ENCODE results near the gene COPG1.
A peak's percentile ranks its signal among the peaks of the same experiment; 100 is the strongest.
"Not testable (repeated sequence)": the region's sequence is repeated elsewhere in the genome, so short reads cannot be mapped to it uniquely, and the experiment has no call there.

The COPG1 gene

DNA sequence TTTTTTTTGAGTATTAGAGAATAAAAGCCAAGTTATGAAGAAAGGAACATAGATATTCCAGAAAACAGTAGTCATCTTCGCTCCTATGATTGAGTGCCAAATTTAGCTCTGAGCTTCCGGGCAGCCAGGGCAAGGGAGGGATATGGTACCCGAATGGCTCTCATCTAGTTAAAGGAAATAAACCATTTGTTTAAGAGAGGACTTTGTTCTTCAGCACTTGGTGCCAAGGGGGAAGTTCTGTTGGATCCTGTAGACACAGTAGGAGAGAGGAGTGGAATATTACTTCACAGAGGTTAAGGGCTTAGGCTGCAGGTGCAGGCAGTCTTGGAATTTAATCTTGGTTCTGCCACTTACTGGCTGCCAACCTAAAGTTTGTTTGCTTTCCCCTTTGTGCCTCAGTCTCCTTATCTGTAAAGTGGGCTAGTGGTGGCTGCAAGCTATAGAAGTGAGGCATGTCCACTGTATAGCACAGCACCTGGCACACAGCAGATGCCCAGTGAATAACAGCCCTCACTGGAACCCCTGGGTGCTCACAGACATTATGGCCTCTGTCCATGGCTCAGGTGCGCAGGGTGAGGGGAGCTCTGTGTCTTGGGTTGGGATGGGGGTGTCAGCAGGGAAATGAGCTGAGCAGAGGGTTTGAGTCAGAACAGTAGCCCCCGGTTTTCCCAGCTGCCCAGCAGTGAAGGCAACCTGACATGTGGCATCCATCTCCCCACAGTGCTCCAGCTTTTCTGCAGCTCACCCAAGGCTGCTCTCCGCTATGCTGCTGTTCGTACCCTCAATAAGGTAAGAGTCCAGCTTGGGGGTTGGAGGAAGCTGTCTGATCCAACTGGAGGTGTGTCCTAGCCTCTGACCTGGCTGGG, 10.4 kb downstream of the COPG1 start:
- Histone ChIP-seq H3K9me3 (ENCODE audit: control insufficient read depth, low read length) (no peaks in the 10 kb centered on the region), H3K4me3 (ENCODE audit: insufficient read depth, low read depth, low read length, poor library complexity, severe bottlenecking) (no peak overlapping the region), H3K36me3 (ENCODE audit: control insufficient read depth, insufficient read depth, low read length) (peaks cover 84% of the 10 kb centered on the region), H3K27ac (ENCODE audit: insufficient read depth, low read length, poor library complexity, severe bottlenecking) (no peak overlapping the region), H3K27me3 (replicated peaks; ENCODE audit: control insufficient read depth, insufficient read depth, low read length, poor library complexity, severe bottlenecking) (no peaks in the 10 kb centered on the region), H3K4me1 (ENCODE audit: control insufficient read depth, insufficient read depth, low read length, poor library complexity, severe bottlenecking) (no peaks in the 10 kb centered on the region)
- no peak for DNase-seq

DNA sequence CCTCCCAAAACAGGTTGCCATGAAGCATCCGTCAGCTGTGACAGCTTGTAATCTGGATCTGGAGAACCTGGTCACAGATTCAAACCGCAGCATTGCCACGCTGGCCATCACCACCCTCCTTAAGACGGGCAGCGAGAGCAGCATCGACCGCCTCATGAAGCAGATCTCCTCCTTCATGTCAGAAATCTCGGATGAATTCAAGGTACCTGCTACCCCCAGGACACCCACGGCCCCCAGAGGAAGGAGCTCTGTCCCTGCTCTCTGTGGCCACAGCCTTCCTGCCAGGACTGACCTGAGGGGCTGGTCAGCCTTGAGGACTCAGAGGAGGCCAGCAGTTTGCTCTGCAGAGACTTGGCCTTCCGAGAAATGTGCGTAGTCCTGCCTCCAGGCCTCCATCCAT, 11.2 kb downstream of the COPG1 start:
- Histone ChIP-seq H3K9me3 (ENCODE audit: control insufficient read depth, low read length) (no peaks in the 10 kb centered on the region), H3K27ac (ENCODE audit: insufficient read depth, low read length, poor library complexity, severe bottlenecking) (no peak overlapping the region), H3K27me3 (replicated peaks; ENCODE audit: control insufficient read depth, insufficient read depth, low read length, poor library complexity, severe bottlenecking) (no peaks in the 10 kb centered on the region), H3K4me1 (ENCODE audit: control insufficient read depth, insufficient read depth, low read length, poor library complexity, severe bottlenecking) (no peaks in the 10 kb centered on the region), H3K36me3 (ENCODE audit: control insufficient read depth, insufficient read depth, low read length) (peaks cover 85% of the 10 kb centered on the region), H3K4me3 (ENCODE audit: insufficient read depth, low read depth, low read length, poor library complexity, severe bottlenecking) (no peak overlapping the region)
- DNase-seq, result no peak

DNA sequence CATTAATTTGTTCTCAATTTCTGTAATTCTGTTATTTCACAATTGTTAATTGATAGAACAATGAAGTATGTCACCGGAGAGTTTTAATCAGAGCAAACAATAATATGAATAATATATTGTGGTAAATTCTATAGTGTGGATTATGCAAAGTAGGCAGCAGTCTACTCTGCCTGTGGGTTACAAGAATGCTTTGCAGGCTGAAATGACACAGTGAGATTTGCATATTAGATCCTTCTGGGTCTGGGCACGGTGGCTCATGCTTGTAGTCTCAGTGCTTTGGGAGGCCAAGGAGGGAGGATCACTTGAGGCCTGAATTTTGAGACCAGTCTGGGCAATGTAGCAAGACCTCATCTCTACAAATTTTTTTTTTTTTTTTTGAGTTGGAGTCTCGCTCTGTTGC, 12.5 kb downstream of the COPG1 start:
- Histone ChIP-seq H3K27ac (ENCODE audit: insufficient read depth, low read length, poor library complexity, severe bottlenecking) (no peak overlapping the region), H3K4me3 (ENCODE audit: insufficient read depth, low read depth, low read length, poor library complexity, severe bottlenecking) (no peak overlapping the region), H3K4me1 (ENCODE audit: control insufficient read depth, insufficient read depth, low read length, poor library complexity, severe bottlenecking) (no peaks in the 10 kb centered on the region), H3K27me3 (replicated peaks; ENCODE audit: control insufficient read depth, insufficient read depth, low read length, poor library complexity, severe bottlenecking) (no peaks in the 10 kb centered on the region), H3K36me3 (ENCODE audit: control insufficient read depth, insufficient read depth, low read length) (peaks cover 78% of the 10 kb centered on the region), H3K9me3 (ENCODE audit: control insufficient read depth, low read length) (no peaks in the 10 kb centered on the region)
- no peak for DNase-seq

DNA sequence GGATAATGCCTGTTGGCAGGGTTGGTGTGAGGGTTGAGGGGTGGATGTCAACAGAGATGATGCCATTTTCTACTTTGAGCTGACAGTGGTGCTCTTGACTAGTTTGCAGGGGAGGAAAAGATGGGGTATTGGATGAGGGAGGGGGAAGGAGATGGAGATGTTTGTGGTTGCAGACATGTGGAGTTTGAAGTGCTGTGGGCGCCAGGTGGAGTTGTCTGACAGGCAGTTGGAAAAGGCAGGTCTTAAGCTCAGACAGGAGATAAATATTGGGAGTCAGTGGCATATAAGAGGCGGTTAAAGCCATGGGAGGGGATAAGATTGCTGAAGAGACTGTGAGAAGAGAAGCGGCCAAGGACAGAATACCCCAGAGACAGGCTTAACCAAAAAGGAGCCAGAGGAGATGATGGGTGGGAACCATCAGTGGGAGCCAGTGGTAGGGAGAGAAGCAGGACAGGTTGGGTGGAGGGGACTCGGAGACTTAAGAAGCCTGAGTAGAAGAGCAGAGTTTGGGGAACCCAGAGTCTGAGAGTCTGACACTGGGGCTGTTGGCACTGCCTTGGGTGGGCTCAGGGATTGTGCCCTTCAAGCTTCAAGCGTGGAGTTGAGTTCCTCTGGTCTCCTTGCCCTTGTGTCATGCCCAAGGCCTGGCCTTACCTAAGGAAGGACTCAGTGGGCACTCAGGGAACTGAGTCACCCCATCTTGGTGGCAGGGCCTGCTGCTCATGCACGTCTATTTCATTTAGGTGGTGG, 13.9 kb downstream of the COPG1 start:
- Histone ChIP-seq H3K4me1 (ENCODE audit: control insufficient read depth, insufficient read depth, low read length, poor library complexity, severe bottlenecking) (no peaks in the 10 kb centered on the region), H3K36me3 (ENCODE audit: control insufficient read depth, insufficient read depth, low read length) (peaks cover 79% of the 10 kb centered on the region), H3K9me3 (ENCODE audit: control insufficient read depth, low read length) (no peaks in the 10 kb centered on the region)

DNA sequence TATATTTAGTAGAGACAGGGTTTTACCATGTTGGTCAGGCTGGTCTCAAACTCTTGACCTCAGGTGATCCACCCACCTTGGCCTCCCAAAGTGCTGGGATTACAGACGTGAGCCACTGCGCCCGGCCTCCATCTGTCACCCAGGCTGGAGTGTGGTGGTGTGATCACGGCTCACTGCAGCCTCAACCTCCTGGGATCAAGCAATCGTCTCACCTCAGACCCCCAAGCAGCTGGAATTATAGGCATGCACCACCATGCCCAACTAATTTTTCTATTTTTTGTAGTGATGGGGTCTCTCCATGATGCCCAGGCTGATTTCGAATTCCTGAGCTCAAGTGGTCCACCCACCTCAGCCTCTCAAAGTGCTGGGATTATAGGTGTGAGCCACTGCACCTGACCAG, 15.6 kb downstream of the COPG1 start:
- H3K9me3 ChIP-seq (ENCODE audit: control insufficient read depth, low read length); H3K27ac ChIP-seq (ENCODE audit: insufficient read depth, low read length, poor library complexity, severe bottlenecking); H3K4me1 ChIP-seq (ENCODE audit: control insufficient read depth, insufficient read depth, low read length, poor library complexity, severe bottlenecking); H3K4me3 ChIP-seq (ENCODE audit: insufficient read depth, low read depth, low read length, poor library complexity, severe bottlenecking); DNase-seq; H3K27me3 ChIP-seq (replicated peaks; ENCODE audit: control insufficient read depth, insufficient read depth, low read length, poor library complexity, severe bottlenecking): not testable (repeated sequence)
- peaks cover 83% of the 10 kb centered on the region for H3K36me3 ChIP-seq (ENCODE audit: control insufficient read depth, insufficient read depth, low read length)

More for the DNA sequence above, 13.9 kb downstream of the COPG1 start:
- Histone ChIP-seq H3K27me3 (replicated peaks; ENCODE audit: control insufficient read depth, insufficient read depth, low read length, poor library complexity, severe bottlenecking) (no peaks in the 10 kb centered on the region), H3K27ac (ENCODE audit: insufficient read depth, low read length, poor library complexity, severe bottlenecking) (no peak overlapping the region), H3K4me3 (ENCODE audit: insufficient read depth, low read depth, low read length, poor library complexity, severe bottlenecking) (no peak overlapping the region)
- DNase-seq, result no peak

DNA sequence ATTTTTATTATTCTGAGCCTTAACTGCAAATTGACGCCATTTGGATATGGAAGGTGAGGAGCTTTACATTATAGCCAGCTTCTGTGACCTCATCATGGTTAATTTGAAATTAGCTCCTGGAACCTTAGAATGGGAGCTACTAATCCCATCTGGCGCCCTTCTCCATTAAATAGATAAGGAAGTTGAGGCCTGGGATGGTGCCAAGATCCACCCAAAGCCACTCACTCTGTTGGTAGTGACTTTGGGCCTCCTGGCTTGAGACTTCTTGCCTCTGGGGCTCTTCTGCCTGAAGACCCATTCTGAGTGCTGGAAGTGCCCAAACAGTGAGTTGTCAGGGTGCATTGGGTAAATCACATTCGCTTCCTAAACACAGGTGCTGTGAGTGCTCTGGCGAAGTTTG, 17.2 kb downstream of the COPG1 start:
- Histone ChIP-seq H3K27me3 (replicated peaks; ENCODE audit: control insufficient read depth, insufficient read depth, low read length, poor library complexity, severe bottlenecking) (no peaks in the 10 kb centered on the region), H3K27ac (ENCODE audit: insufficient read depth, low read length, poor library complexity, severe bottlenecking) (no peak overlapping the region), H3K9me3 (ENCODE audit: control insufficient read depth, low read length) (no peaks in the 10 kb centered on the region), H3K36me3 (ENCODE audit: control insufficient read depth, insufficient read depth, low read length) (peaks cover 82% of the 10 kb centered on the region), H3K4me3 (ENCODE audit: insufficient read depth, low read depth, low read length, poor library complexity, severe bottlenecking) (no peak overlapping the region), H3K4me1 (ENCODE audit: control insufficient read depth, insufficient read depth, low read length, poor library complexity, severe bottlenecking) (no peaks in the 10 kb centered on the region)
- DNase-seq, result no peak

DNA sequence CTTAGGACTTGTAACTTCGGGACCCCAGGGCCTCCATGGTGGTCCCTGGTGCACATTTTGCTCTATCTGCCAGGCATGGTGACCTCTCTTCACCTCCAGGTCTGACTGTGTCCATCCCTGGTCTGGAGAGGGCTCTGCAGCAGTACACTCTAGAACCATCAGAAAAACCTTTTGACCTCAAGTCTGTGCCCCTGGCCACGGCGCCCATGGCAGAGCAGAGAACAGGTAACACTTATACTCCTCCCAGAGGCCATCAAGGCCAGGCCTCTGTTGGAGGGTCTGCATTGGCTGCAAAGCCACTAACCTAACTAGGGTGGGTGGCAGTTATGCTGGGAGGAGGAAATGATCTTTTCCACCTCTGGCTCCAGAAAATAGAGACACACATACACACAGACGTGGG, 19.0 kb downstream of the COPG1 start:
- DNase-seq, result no peak
- Histone ChIP-seq H3K27me3 (replicated peaks; ENCODE audit: control insufficient read depth, insufficient read depth, low read length, poor library complexity, severe bottlenecking) (no peaks in the 10 kb centered on the region), H3K36me3 (ENCODE audit: control insufficient read depth, insufficient read depth, low read length) (peaks cover 91% of the 10 kb centered on the region), H3K9me3 (ENCODE audit: control insufficient read depth, low read length) (no peaks in the 10 kb centered on the region), H3K27ac (ENCODE audit: insufficient read depth, low read length, poor library complexity, severe bottlenecking) (no peak overlapping the region), H3K4me3 (ENCODE audit: insufficient read depth, low read depth, low read length, poor library complexity, severe bottlenecking) (no peak overlapping the region), H3K4me1 (ENCODE audit: control insufficient read depth, insufficient read depth, low read length, poor library complexity, severe bottlenecking) (no peaks in the 10 kb centered on the region)

DNA sequence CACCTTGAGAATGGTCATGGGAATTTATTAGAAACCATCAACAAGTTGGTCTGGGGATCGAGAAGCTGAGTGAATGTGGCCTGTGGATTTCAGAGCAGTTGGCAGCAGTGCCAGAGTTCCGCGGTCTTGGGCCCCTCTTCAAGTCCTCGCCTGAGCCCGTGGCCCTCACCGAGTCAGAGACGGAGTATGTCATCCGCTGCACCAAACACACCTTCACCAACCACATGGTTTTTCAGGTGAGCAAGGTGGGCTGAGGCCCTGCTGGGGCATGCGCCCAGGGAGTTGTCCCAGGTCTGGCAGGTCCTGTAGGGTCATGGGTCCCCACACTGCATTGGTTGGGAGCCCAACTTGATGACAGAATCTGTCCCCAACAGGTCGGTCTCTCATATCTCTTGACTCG, 22.3 kb downstream of the COPG1 start:
- Histone ChIP-seq H3K27me3 (replicated peaks; ENCODE audit: control insufficient read depth, insufficient read depth, low read length, poor library complexity, severe bottlenecking) (no peaks in the 10 kb centered on the region), H3K9me3 (ENCODE audit: control insufficient read depth, low read length) (no peaks in the 10 kb centered on the region), H3K27ac (ENCODE audit: insufficient read depth, low read length, poor library complexity, severe bottlenecking) (no peak overlapping the region), H3K4me1 (ENCODE audit: control insufficient read depth, insufficient read depth, low read length, poor library complexity, severe bottlenecking) (no peaks in the 10 kb centered on the region), H3K36me3 (ENCODE audit: control insufficient read depth, insufficient read depth, low read length) (peaks cover 95% of the 10 kb centered on the region), H3K4me3 (ENCODE audit: insufficient read depth, low read depth, low read length, poor library complexity, severe bottlenecking) (no peak overlapping the region)
- no peak for DNase-seq

DNA sequence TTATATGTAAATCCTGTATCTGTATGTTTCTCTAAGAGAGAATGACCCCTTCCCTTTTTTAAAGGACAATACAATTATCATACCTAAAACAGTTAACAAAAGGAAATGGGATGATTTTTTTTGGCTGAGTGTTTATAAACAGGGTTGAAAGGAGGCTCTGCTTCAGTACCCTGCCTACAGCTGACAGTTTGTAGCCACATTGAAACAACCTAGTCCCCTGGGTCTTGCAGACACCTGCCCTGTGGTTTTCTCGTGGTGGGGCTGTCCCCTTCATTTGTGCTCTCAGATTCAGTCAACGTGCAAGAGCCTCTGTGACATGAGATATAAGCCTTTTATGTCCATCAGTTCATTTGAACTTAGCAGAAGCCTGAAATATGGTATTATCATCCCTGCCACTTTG, 27.0 kb downstream of the COPG1 start:
- Histone ChIP-seq H3K9me3 (ENCODE audit: control insufficient read depth, low read length) (no peaks in the 10 kb centered on the region), H3K4me1 (ENCODE audit: control insufficient read depth, insufficient read depth, low read length, poor library complexity, severe bottlenecking) (peaks cover 4% of the 10 kb centered on the region), H3K36me3 (ENCODE audit: control insufficient read depth, insufficient read depth, low read length) (peaks cover 54% of the 10 kb centered on the region), H3K4me3 (ENCODE audit: insufficient read depth, low read depth, low read length, poor library complexity, severe bottlenecking) (no peak overlapping the region), H3K27me3 (replicated peaks; ENCODE audit: control insufficient read depth, insufficient read depth, low read length, poor library complexity, severe bottlenecking) (no peaks in the 10 kb centered on the region), H3K27ac (ENCODE audit: insufficient read depth, low read length, poor library complexity, severe bottlenecking) (no peak overlapping the region)
- DNase-seq, result no peak

DNA sequence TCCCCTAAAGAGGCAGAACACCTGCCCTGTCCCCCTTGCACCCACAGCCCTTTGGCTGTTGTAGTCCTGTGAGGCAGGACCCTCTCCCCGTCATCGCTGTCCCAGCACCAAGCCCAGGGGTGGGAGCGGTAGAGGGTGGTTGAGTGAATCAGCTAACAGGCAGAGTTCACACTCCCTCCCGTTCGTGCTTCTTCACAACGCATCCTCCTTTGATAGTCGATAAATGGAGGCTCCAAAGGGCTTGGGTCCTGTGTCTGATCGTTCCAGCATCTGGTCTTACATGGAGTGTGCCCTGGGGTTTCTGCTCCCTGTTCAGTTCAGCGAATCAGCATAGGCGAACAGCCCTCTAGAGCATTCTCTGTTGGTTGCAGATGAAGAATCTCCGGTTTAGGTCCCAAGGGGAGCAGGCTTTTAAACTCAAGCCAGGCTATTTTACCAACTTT, 28.4 kb downstream of the COPG1 start:
- H3K27me3 ChIP-seq (replicated peaks; ENCODE audit: control insufficient read depth, insufficient read depth, low read length, poor library complexity, severe bottlenecking), result no peaks in the 10 kb centered on the region
- no peak overlapping the region for H3K4me3 ChIP-seq (ENCODE audit: insufficient read depth, low read depth, low read length, poor library complexity, severe bottlenecking)
- no peaks in the 10 kb centered on the region for H3K9me3 ChIP-seq (ENCODE audit: control insufficient read depth, low read length)
- H3K4me1 ChIP-seq (ENCODE audit: control insufficient read depth, insufficient read depth, low read length, poor library complexity, severe bottlenecking), result peaks cover 15% of the 10 kb centered on the region
- DNase-seq, result no peak
- H3K36me3 ChIP-seq (ENCODE audit: control insufficient read depth, insufficient read depth, low read length), result peaks cover 39% of the 10 kb centered on the region
- peak overlapping the region; percentile 97 for H3K27ac ChIP-seq (ENCODE audit: insufficient read depth, low read length, poor library complexity, severe bottlenecking)
